Uterus (tissue), 4 donors: ENCODE data around the gene HES7. TPM values are rescaled to one million over a fixed set of nuclear protein-coding genes. Genes with fewer than 3 reads are reported as not detected.
A peak's percentile ranks its signal among the peaks of the same experiment; 100 is the strongest.

Experiments used
- DNase-seq, 2 donors: peaks; one replicate each; pipeline ENCODE4 v3.0.0-alpha.2; 2019 to 2020
- H3K27ac ChIP-seq, 2 donors: fragments of 200-600 bp; sonication (generic); 1 replicate in 1 of 2; 2 replicates in 1 of 2; pipeline ENCODE4 v1.5.1; 2016 to 2018
- H3K27me3 ChIP-seq, 2 donors: fragments of 200-600 bp; sonication (generic); one replicate each; pipeline ENCODE4 v1.5.1; 2018 to 2019; ENCODE audit warnings: control low read depth in 1 of 2
- H3K36me3 ChIP-seq, 2 donors: fragments of 200-600 bp; sonication (generic); one replicate each; pipeline ENCODE4 v1.5.1; 2019; ENCODE audit warnings: control low read depth in 1 of 2
- H3K4me1 ChIP-seq, 2 donors: fragments of 200-600 bp; sonication (generic); one replicate each; pipeline ENCODE4 v1.5.1; 2018 to 2019; ENCODE audit warnings: control low read depth in 1 of 2
- H3K4me3 ChIP-seq, 2 donors: fragments of 200-600 bp; sonication (generic); 1 replicate in 1 of 2; 2 replicates in 1 of 2; pipeline ENCODE4 v1.5.1; 2018 to 2019; ENCODE audit warnings: mild to moderate bottlenecking in 1 of 2
- H3K9me3 ChIP-seq, 2 donors: fragments of 200-600 bp; sonication (generic); one replicate each; pipeline ENCODE4 v1.5.1; 2019; ENCODE audit warnings: control low read depth in 1 of 2
- POLR2A ChIP-seq, 2 donors: fragments of 450-650 bp; IDR thresholded peaks; one replicate each; pipeline ENCODE4 v1.6.1; 2016; ENCODE audit warnings: antibody characterized with exemption in 2 of 2, mild to moderate bottlenecking in 1 of 2, moderate library complexity in 1 of 2
- intact Hi-C: fragments of 100-400 bp; cut with DNase I; formaldehyde crosslinking; loops from one replicate; pipeline ENCODE4 v1.15.1; 2023; ENCODE audit warnings: low total_unique reads
- total RNA-seq, 4 donors: library from RNA; depleted of rRNA in 3 of 4; stranded (reverse); fragments of >200 nt in 3 of 4; gene quantifications; one replicate each; pipeline versions ENCODE4 v1.1.0 to v1.2.4, GENCODE V29; 2014 to 2023
- TF ChIP-seq, protein P1 (sequence below), 4 experiments: fragments of 200-600 bp in 2 of 4; fragments of 450-650 bp in 2 of 4; sonication (generic) in 2 of 4; IDR thresholded peaks; one replicate each; pipeline ENCODE4 v1.5.1; 2016 to 2019; ENCODE audit warnings: antibody characterized with exemption in 4 of 4, mild to moderate bottlenecking in 2 of 4, moderate library complexity in 1 of 4
- donor health status: DM: yes; HTN: yes; CAD: no.

HES7 gene
- total RNA-seq, 4 donors from 2014 or later = 0.61 TPM; not detected in 3

DNA sequence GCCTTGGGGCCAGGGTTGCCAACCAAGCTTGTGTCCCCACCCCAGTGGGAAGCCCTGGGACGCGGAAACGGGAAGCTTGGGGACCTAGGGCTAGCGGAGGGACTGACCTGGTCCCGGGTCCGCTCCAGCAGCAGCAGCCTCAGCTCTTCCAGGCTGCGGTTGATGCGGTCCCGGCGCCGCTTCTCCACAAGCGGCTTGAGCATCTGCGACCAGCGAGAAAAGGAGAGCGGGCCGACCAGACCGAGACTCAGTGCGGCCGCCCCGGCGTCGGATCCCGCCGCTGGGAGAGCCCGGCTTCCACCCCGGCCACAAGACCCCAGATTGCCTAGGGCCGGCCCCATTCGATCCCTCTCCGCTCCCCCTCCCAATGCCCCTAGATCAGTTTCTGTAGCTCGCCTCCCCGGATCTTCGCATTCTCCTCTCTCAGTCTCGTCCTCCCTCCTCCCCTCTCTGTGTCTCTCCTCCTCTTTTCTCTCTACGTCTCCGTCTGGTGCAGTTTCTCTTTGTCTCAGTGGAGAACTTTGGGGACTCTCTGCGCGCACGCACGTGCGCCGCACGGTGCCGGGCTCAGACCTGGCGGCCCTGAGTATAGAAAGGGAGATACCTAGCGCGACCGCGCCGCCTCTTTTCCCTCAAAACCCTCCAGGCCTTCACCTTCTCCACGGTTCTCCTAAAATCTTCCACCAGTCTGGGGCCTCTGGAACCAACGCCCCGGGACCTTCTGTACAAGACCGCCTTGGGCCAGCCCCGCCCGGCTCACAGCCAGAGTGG is 797 bp downstream of the HES7 start:
- intact Hi-C loops = loop anchor here (10.0 kb wide), 1 partner anchor 62 kb away; no protein-coding TSS in a partner anchor
- DNase-seq = peak in 1 of 2 donors; percentile 28
- Histone ChIP-seq H3K4me3 (peak overlapping the region; percentile 43 to 50), H3K9me3 (no peaks in the 10 kb centered on the region), H3K27me3 (no peaks in the 10 kb centered on the region), H3K4me1 (peaks cover 0 to 37% of the 10 kb centered on the region in 2 donors), H3K36me3 (no peaks in the 10 kb centered on the region), H3K27ac (peak overlapping the region; percentile 34 to 82)
- TF ChIP-seq, protein P1, sequence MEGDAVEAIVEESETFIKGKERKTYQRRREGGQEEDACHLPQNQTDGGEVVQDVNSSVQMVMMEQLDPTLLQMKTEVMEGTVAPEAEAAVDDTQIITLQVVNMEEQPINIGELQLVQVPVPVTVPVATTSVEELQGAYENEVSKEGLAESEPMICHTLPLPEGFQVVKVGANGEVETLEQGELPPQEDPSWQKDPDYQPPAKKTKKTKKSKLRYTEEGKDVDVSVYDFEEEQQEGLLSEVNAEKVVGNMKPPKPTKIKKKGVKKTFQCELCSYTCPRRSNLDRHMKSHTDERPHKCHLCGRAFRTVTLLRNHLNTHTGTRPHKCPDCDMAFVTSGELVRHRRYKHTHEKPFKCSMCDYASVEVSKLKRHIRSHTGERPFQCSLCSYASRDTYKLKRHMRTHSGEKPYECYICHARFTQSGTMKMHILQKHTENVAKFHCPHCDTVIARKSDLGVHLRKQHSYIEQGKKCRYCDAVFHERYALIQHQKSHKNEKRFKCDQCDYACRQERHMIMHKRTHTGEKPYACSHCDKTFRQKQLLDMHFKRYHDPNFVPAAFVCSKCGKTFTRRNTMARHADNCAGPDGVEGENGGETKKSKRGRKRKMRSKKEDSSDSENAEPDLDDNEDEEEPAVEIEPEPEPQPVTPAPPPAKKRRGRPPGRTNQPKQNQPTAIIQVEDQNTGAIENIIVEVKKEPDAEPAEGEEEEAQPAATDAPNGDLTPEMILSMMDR (IDR thresholded peaks at IDR 0.05) = no peak
- no peak for TF ChIP-seq POLR2A (IDR thresholded peaks at IDR 0.05)

DNA sequence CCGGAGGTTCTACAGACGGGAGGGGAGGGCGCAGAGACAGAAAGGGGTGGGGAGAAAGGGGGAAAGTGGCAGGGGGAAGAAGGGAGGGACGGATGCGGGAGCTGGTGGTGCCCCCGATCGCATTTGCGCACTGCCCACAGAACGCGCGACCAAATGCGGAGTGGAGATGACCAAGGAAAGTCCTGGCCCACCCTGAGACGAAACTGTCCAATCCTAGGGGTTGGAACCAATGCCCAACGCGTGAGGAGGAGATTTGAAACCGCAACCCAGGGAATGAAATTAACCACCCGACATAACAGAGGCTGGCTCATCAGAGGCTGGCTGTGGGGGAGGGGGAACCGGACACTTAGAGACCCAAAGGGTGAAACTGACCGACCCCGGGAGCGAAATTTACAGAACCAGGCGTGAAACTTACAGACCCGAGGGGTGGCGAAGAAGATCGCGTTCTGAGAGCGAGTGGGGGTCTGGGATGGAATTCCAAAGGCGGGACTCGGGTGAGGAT is 1.4 kb downstream of the HES7 start:
- H3K4me1 ChIP-seq = peaks cover 0 to 42% of the 10 kb centered on the region in 2 donors
- intact Hi-C loops = loop anchor here (10.0 kb wide), 1 partner anchor 62 kb away; no protein-coding TSS in a partner anchor
- peak in 1 of 2 donors; percentile 53 for DNase-seq
- H3K4me3 ChIP-seq = peak overlapping the region; percentile 43 to 50
- no peaks in the 10 kb centered on the region for H3K36me3 ChIP-seq
- H3K27me3 ChIP-seq = no peaks in the 10 kb centered on the region
- no peaks in the 10 kb centered on the region for H3K9me3 ChIP-seq
- TF ChIP-seq POLR2A (IDR thresholded peaks at IDR 0.05) = no peak
- TF ChIP-seq, protein P1 (IDR thresholded peaks at IDR 0.05) = no peak
- H3K27ac ChIP-seq = peak overlapping the region; percentile 34 to 82

DNA sequence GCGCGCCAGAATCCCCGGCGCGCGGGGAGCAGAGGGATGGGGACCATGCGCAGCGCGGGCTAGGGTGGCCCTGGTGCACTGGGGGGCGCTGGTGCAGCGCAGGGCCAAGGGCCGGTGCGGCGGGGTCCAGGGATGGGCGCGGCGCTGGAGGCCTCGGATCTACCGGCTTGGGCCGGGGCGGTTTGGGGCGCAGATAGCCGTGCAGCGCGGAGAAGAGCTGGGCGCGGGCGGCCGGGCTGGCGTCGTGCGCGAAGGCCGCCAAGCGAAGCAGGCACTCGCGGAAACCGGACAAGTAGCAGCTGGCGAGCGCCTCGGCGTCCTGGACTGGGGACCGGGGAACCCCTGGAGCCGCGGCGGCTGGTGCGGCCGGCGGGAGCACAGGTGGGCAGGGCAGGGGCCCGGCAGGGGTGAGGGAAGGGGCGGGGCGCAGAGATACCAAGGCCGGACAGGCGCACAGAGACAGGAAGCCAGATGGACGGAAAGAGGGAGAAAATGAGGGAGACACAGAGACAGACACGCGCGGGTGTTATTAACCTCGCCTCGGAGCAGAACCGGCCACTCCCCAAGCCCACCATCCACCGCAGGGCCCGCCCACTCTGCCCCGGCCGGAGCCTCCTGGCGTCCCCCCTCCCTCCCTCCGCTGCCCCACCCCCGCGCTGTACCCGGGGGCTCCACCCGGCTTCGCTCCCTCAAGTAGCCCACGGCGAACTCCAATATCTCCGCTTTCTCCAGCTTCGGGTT is 2.1 kb downstream of the HES7 start:
- Histone ChIP-seq H3K4me3 (peak overlapping the region; percentile 43 to 50), H3K9me3 (no peaks in the 10 kb centered on the region), H3K4me1 (peaks cover 0 to 45% of the 10 kb centered on the region in 2 donors), H3K27ac (peak overlapping the region; percentile 34 to 82), H3K27me3 (no peaks in the 10 kb centered on the region), H3K36me3 (no peaks in the 10 kb centered on the region)
- TF ChIP-seq, protein P1 (IDR thresholded peaks at IDR 0.05) = peak; percentile 20 to 63 (median 54)
- peak in 1 of 2 donors; percentile 22 for TF ChIP-seq POLR2A (IDR thresholded peaks at IDR 0.05)
- intact Hi-C loops = loop anchor here (10.0 kb wide), 1 partner anchor 63 kb away; no protein-coding TSS in a partner anchor
- peak; percentile 62 to 67 for DNase-seq

DNA sequence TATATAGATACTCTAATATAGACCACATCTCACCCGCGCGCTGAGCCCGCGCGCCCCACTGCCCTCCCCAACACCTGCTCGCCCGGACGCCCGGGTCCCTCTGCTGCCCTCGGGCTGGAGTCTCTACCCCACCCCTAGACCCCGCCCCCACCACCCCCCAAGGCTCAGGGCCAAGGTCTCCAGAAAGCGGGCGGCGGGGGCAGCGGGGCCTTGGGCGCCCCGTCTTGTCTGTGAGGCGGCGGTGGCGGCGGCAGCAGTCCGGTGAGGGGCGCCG is 2.6 kb downstream of the HES7 start:
- intact Hi-C loops = loop anchor here (10.0 kb wide), 1 partner anchor 63 kb away; no protein-coding TSS in a partner anchor
- Histone ChIP-seq H3K4me3 (peak overlapping the region; percentile 43 to 50), H3K9me3 (no peaks in the 10 kb centered on the region), H3K36me3 (no peaks in the 10 kb centered on the region), H3K27ac (peak overlapping the region; percentile 34 to 82), H3K4me1 (peaks cover 0 to 45% of the 10 kb centered on the region in 2 donors), H3K27me3 (no peaks in the 10 kb centered on the region)
- TF ChIP-seq, protein P1 (IDR thresholded peaks at IDR 0.05) = no peak
- TF ChIP-seq POLR2A (IDR thresholded peaks at IDR 0.05) = no peak
- DNase-seq = no peak
